Activated naive CD8-positive, alpha-beta T cell treated with anti-CD3 and anti-CD28 coated beads, Interleukin-2, amount 50 U/mL, for 24 hours (primary cell): ENCODE measurements around the gene FBXW10.
"Not testable (repeated sequence)": the region's sequence is repeated elsewhere in the genome, so short reads cannot be mapped to it uniquely, and the experiment has no call there.

ENCODE experiments used
- ATAC-seq: fragments of 150-1000 bp; cut with Tn5 transposase; one replicate; pipeline ENCODE4 v1.10.0; 2021
- DNase-seq: peaks from one replicate; pipeline ENCODE4 v3.0.0; 2021
- H3K27ac Mint-ChIP-seq: one replicate; pipeline ENCODE4 v1.8.0; 2021; ENCODE audit warnings: mild to moderate bottlenecking, mixed read lengths
- H3K27me3 Mint-ChIP-seq: one replicate; pipeline ENCODE4 v1.8.0; 2021; ENCODE audit warnings: mixed read lengths
- H3K36me3 Mint-ChIP-seq: one replicate; pipeline ENCODE4 v1.8.0; 2021; ENCODE audit warnings: low read depth, mixed read lengths
- H3K4me1 Mint-ChIP-seq: one replicate; pipeline ENCODE4 v1.8.0; 2021; ENCODE audit warnings: mixed read lengths
- H3K4me3 Mint-ChIP-seq: one replicate; pipeline ENCODE4 v1.8.0; 2021; ENCODE audit warnings: mild to moderate bottlenecking, moderate library complexity, mixed read lengths
- H3K9me3 Mint-ChIP-seq: one replicate; pipeline ENCODE4 v1.8.0; 2021; ENCODE audit warnings: mixed read lengths

The FBXW10 gene

GRCh38 chr17:18739616-18740391 is 4.0 kb upstream of the FBXW10 start:
- not testable (repeated sequence) for H3K4me3 Mint-ChIP-seq, H3K27me3 Mint-ChIP-seq, H3K27ac Mint-ChIP-seq, H3K9me3 Mint-ChIP-seq, DNase-seq, ATAC-seq, H3K4me1 Mint-ChIP-seq, H3K36me3 Mint-ChIP-seq

- H3K27me3 Mint-ChIP-seq, ATAC-seq, DNase-seq, H3K9me3 Mint-ChIP-seq, H3K27ac Mint-ChIP-seq, H3K4me3 Mint-ChIP-seq, H3K4me1 Mint-ChIP-seq, H3K36me3 Mint-ChIP-seq: not testable (repeated sequence)
These were observed 2.6 kb upstream of the FBXW10 start for GRCh38 chr17:18741228-18741627.

GRCh38 chr17:18744726-18745125 is 872 bp downstream of the FBXW10 start:
- H3K36me3 Mint-ChIP-seq, H3K9me3 Mint-ChIP-seq, H3K4me3 Mint-ChIP-seq, ATAC-seq, H3K4me1 Mint-ChIP-seq, H3K27ac Mint-ChIP-seq, H3K27me3 Mint-ChIP-seq, DNase-seq: not testable (repeated sequence)

- DNase-seq, ATAC-seq, H3K27ac Mint-ChIP-seq, H3K4me1 Mint-ChIP-seq, H3K9me3 Mint-ChIP-seq, H3K36me3 Mint-ChIP-seq, H3K27me3 Mint-ChIP-seq, H3K4me3 Mint-ChIP-seq: not testable (repeated sequence)
These were observed 2.7 kb downstream of the FBXW10 start for GRCh38 chr17:18746551-18746950.

GRCh38 chr17:18747501-18747900 is 3.6 kb downstream of the FBXW10 start:
- not testable (repeated sequence) for H3K4me1 Mint-ChIP-seq, H3K27ac Mint-ChIP-seq, H3K27me3 Mint-ChIP-seq, DNase-seq, ATAC-seq, H3K9me3 Mint-ChIP-seq, H3K36me3 Mint-ChIP-seq, H3K4me3 Mint-ChIP-seq

- H3K27me3 Mint-ChIP-seq, H3K9me3 Mint-ChIP-seq, H3K4me1 Mint-ChIP-seq, H3K4me3 Mint-ChIP-seq, H3K36me3 Mint-ChIP-seq, ATAC-seq, H3K27ac Mint-ChIP-seq, DNase-seq: not testable (repeated sequence)
These were observed 6.4 kb downstream of the FBXW10 start for GRCh38 chr17:18750242-18750641.

- not testable (repeated sequence) for H3K4me3 Mint-ChIP-seq, H3K27me3 Mint-ChIP-seq, H3K27ac Mint-ChIP-seq, ATAC-seq, DNase-seq, H3K4me1 Mint-ChIP-seq, H3K9me3 Mint-ChIP-seq, H3K36me3 Mint-ChIP-seq
These were observed 10.1 kb downstream of the FBXW10 start for GRCh38 chr17:18753829-18754409.

- not testable (repeated sequence) for ATAC-seq, H3K36me3 Mint-ChIP-seq, H3K27ac Mint-ChIP-seq, H3K4me1 Mint-ChIP-seq, H3K4me3 Mint-ChIP-seq, DNase-seq, H3K27me3 Mint-ChIP-seq, H3K9me3 Mint-ChIP-seq
These were observed 12.1 kb downstream of the FBXW10 start for GRCh38 chr17:18755969-18756368.

- not testable (repeated sequence) for DNase-seq, H3K4me3 Mint-ChIP-seq, ATAC-seq, H3K27me3 Mint-ChIP-seq, H3K36me3 Mint-ChIP-seq, H3K27ac Mint-ChIP-seq, H3K9me3 Mint-ChIP-seq, H3K4me1 Mint-ChIP-seq
These were observed 13.7 kb downstream of the FBXW10 start for GRCh38 chr17:18757368-18758044.

GRCh38 chr17:18758344-18758743 is 14.5 kb downstream of the FBXW10 start:
- not testable (repeated sequence) for H3K36me3 Mint-ChIP-seq, H3K27me3 Mint-ChIP-seq, ATAC-seq, H3K4me1 Mint-ChIP-seq, H3K4me3 Mint-ChIP-seq, H3K9me3 Mint-ChIP-seq, H3K27ac Mint-ChIP-seq, DNase-seq

- H3K27ac Mint-ChIP-seq, H3K9me3 Mint-ChIP-seq, H3K27me3 Mint-ChIP-seq, H3K36me3 Mint-ChIP-seq, H3K4me3 Mint-ChIP-seq, H3K4me1 Mint-ChIP-seq, DNase-seq, ATAC-seq: not testable (repeated sequence)
These were observed 16.4 kb downstream of the FBXW10 start for GRCh38 chr17:18760221-18760620.

- not testable (repeated sequence) for H3K4me3 Mint-ChIP-seq, ATAC-seq, H3K27ac Mint-ChIP-seq, H3K27me3 Mint-ChIP-seq, H3K36me3 Mint-ChIP-seq, H3K4me1 Mint-ChIP-seq, H3K9me3 Mint-ChIP-seq, DNase-seq
These were observed 26.7 kb downstream of the FBXW10 start for GRCh38 chr17:18770572-18770971.

- H3K4me3 Mint-ChIP-seq, DNase-seq, H3K27me3 Mint-ChIP-seq, H3K36me3 Mint-ChIP-seq, H3K4me1 Mint-ChIP-seq, H3K9me3 Mint-ChIP-seq, ATAC-seq, H3K27ac Mint-ChIP-seq: not testable (repeated sequence)
These were observed 27.2 kb downstream of the FBXW10 start for GRCh38 chr17:18771066-18771465.

GRCh38 chr17:18772471-18772870 is 28.6 kb downstream of the FBXW10 start:
- H3K27ac Mint-ChIP-seq, result no peak overlapping the region
- H3K27me3 Mint-ChIP-seq, result peaks cover 2% of the 10 kb centered on the region
- H3K4me3 Mint-ChIP-seq, result no peak overlapping the region
- no peaks in the 10 kb centered on the region for H3K9me3 Mint-ChIP-seq
- ATAC-seq (no peak), DNase-seq (no peak)
- no peaks in the 10 kb centered on the region for H3K36me3 Mint-ChIP-seq
- peaks cover 3% of the 10 kb centered on the region for H3K4me1 Mint-ChIP-seq
